K562 (cell line): Measurements from ENCODE around the gene UIMC1. TPM values are rescaled to one million over a fixed set of nuclear protein-coding genes. Genes with fewer than 3 reads are reported as not detected.

Experiments used
- ARHGAP35 ChIP-seq: fragments of 450-650 bp; IDR thresholded peaks from 2 replicates; pipeline ENCODE4 v1.6.1; 2018; ENCODE audit not compliant: partially characterized antibody
- ATF6 ChIP-seq: sonication (generic); formaldehyde crosslinking; IDR thresholded peaks from 2 replicates; pipeline ENCODE4 v1.4.0; 2020; ENCODE audit warnings: mild to moderate bottlenecking, missing genetic modification reagents
- BDP1 ChIP-seq: IDR thresholded peaks from 3 replicates; pipeline ENCODE4 v1.6.1; 2011; ENCODE audit not compliant: insufficient read length, insufficient read depth
- CHCHD3 ChIP-seq: fragments of 250-450 bp; sonication (Bioruptor Pico); IDR thresholded peaks from 2 replicates; pipeline ENCODE4 v2.1.2; 2022; ENCODE audit warnings: mild to moderate bottlenecking
- CHD2 ChIP-seq: IDR thresholded peaks from 2 replicates; pipeline ENCODE4 v1.6.1; 2011; ENCODE audit warnings: low read depth, low read length
- DIDO1 ChIP-seq: fragments of 450-650 bp; IDR thresholded peaks from 2 replicates; pipeline ENCODE4 v1.6.1; 2016; ENCODE audit warnings: low read depth, missing biosample characterization, missing genetic modification characterization
- EHMT2 ChIP-seq: fragments of 450-650 bp; IDR thresholded peaks from 2 replicates; pipeline ENCODE4 v1.6.1; 2018; ENCODE audit warnings: antibody characterized with exemption
- FOS ChIP-seq: IDR thresholded peaks from 3 replicates; pipeline ENCODE4 v1.6.1; 2011; ENCODE audit not compliant: insufficient read length; ENCODE audit errors: extremely low read depth
- HLTF ChIP-seq: fragments of 450-650 bp; IDR thresholded peaks from 2 replicates; pipeline ENCODE4 v1.6.1; 2016
- HMGN3 ChIP-seq: IDR thresholded peaks from 2 replicates; pipeline ENCODE4 v1.6.1; 2011; ENCODE audit warnings: borderline replicate concordance, low read depth, mild to moderate bottlenecking, mixed read lengths, low read length; ENCODE audit not compliant: insufficient read length; ENCODE audit errors: extremely low read depth
- HNRNPL ChIP-seq: fragments of 200-400 bp; formaldehyde crosslinking; IDR thresholded peaks from 2 replicates; pipeline ENCODE4 v1.6.1; 2017; ENCODE audit warnings: low read depth, mild to moderate bottlenecking, low read length
- HNRNPLL ChIP-seq: fragments of 200-400 bp; formaldehyde crosslinking; IDR thresholded peaks from 2 replicates; pipeline ENCODE4 v1.6.1; 2017; ENCODE audit warnings: low read length, low read depth, mild to moderate bottlenecking; ENCODE audit not compliant: poor library complexity, severe bottlenecking
- KDM5B ChIP-seq: fragments of 200-600 bp; sonication (generic); IDR thresholded peaks from 2 replicates; pipeline ENCODE4 v1.6.1; 2012; ENCODE audit warnings: low read depth, mild to moderate bottlenecking, moderate library complexity, low read length, control low read depth, inconsistent platforms; ENCODE audit not compliant: insufficient replicate concordance
- NONO ChIP-seq, 2 experiments: fragments of 200-400 bp in 1 of 2; fragments of 450-650 bp in 1 of 2; formaldehyde crosslinking in 1 of 2; IDR thresholded peaks; 2 replicates each; pipeline ENCODE4 v1.6.1; 2017; ENCODE audit warnings: low read depth in 2 of 2, mild to moderate bottlenecking in 2 of 2, moderate library complexity in 2 of 2, low read length in 1 of 2
- POLR2AphosphoS5 ChIP-seq: IDR thresholded peaks from 2 replicates; pipeline ENCODE4 v1.6.1; 2011; ENCODE audit warnings: mild to moderate bottlenecking, low read depth, low read length, moderate library complexity; ENCODE audit not compliant: control insufficient read depth, insufficient read depth
- RBM22 ChIP-seq: fragments of 200-400 bp; formaldehyde crosslinking; IDR thresholded peaks from 2 replicates; pipeline ENCODE4 v1.6.1; 2018; ENCODE audit warnings: low read length, low read depth; ENCODE audit not compliant: poor library complexity, severe bottlenecking
- SMARCA4 ChIP-seq: fragments of 450-650 bp; IDR thresholded peaks from 2 replicates; pipeline ENCODE4 v1.6.1; 2016
- SP1 ChIP-seq: sonication (generic); formaldehyde crosslinking; IDR thresholded peaks from 2 replicates; pipeline ENCODE4 v1.8.1; 2022; ENCODE audit warnings: mild to moderate bottlenecking, missing genetic modification reagents
- ZBTB7A ChIP-seq: IDR thresholded peaks from 2 replicates; pipeline ENCODE4 v1.6.1; 2011; ENCODE audit warnings: low read depth, mild to moderate bottlenecking, low read length, moderate library complexity, borderline replicate concordance; ENCODE audit not compliant: control insufficient read depth
- ZKSCAN3 ChIP-seq: fragments of 250-450 bp; sonication (Bioruptor Pico); IDR thresholded peaks from 2 replicates; pipeline ENCODE4 v1.4.0; 2020
- ZNF134 ChIP-seq: fragments of 250-450 bp; sonication (Bioruptor Pico); conservative IDR thresholded peaks from 2 replicates; pipeline ENCODE4 v1.4.0; 2020
- ZNF311 ChIP-seq: fragments of 250-450 bp; sonication (Bioruptor Pico); IDR thresholded peaks from 2 replicates; pipeline ENCODE4 v1.4.0; 2020; ENCODE audit warnings: mild to moderate bottlenecking, moderate library complexity
- ZNF449 ChIP-seq: fragments of 250-450 bp; sonication (Bioruptor Pico); IDR thresholded peaks from 2 replicates; pipeline ENCODE4 v1.8.0; 2022; ENCODE audit warnings: moderate library complexity, mild to moderate bottlenecking, inconsistent platforms
- ZNF589 ChIP-seq: fragments of 200-800 bp; sonication (Bioruptor generic); IDR thresholded peaks from 2 replicates; pipeline ENCODE4 v1.6.1; 2016; ENCODE audit warnings: low read depth, missing genetic modification characterization, missing compliant biosample characterization
- polyA plus RNA-seq, 8 experiments: library from polyadenylated mRNA; depleted of rRNA in 4 of 8; stranded (reverse) in 5 of 8; unstranded in 3 of 8; fragments of >200 nt; fragmentation: Nextera tagmentation in 2 of 8; fragmentation: Illumina TruSeq in 1 of 8; extraction: Ambion mirVana in 2 of 8; extraction: Trizol in 1 of 8; gene quantifications; 2 replicates each; pipeline versions ENCODE4 v1.2.1 to v1.2.3, GENCODE V29; 2011 to 2014; ENCODE audit warnings: inconsistent platforms in 1 of 8, missing spikeins in 1 of 8
- total RNA-seq, 7 experiments: library from RNA; depleted of rRNA in 6 of 7; stranded (reverse); fragments of >200 nt in 6 of 7; fragmentation: Illumina TruSeq in 2 of 7; extraction: Trizol in 2 of 7; gene quantifications; 2 replicates each; pipeline versions ENCODE4 v1.2.1 to v1.2.3, GENCODE V29; 2011 to 2021; ENCODE audit warnings: low replicate concordance in 1 of 7

Gene UIMC1
- total and polyA plus RNA-seq, 9 of the 15 experiments (the other 6 are each of a cell fraction or from before 2014, with no cell fraction given), result 14.9 to 51.7 (median 36.8) TPM

- TF ChIP-seq NONO (IDR thresholded peaks at IDR 0.05; ENCODE audit: low read depth in 2 of 2, low read length in 1 of 2), result peak; percentile 12 to 89; a peak in 2 of 4 replicates
- peak; percentile 79 for TF ChIP-seq POLR2AphosphoS5
- 0 out of 2 replicates have a peak, but pooled peaks have one; percentile 55 for TF ChIP-seq HNRNPL
- TF ChIP-seq ATF6 (CRISPR knock-in tag), result peak; percentile 96; the same call in 1 of the 2 replicates
- no peak for TF ChIP-seq SMARCA4
- no peak for TF ChIP-seq BDP1
- TF ChIP-seq HLTF, result no peak; the same call in 1 of the 2 replicates
- 0 out of 2 replicates have a peak, but pooled peaks have one; percentile 41 for TF ChIP-seq DIDO1 (tag)
- TF ChIP-seq HMGN3, result peak; percentile 71
- no peak for TF ChIP-seq FOS
- peak; percentile 32; the same call in 1 of the 2 replicates for TF ChIP-seq ZNF589 (CRISPR knock-in tag)
- TF ChIP-seq CHCHD3 (CRISPR knock-in tag), result no peak
- TF ChIP-seq ZNF449 (CRISPR knock-in tag), result no peak
- TF ChIP-seq CHD2, result peak; percentile 98
- no peak; the same call in 1 of the 2 replicates for TF ChIP-seq EHMT2
- no peak for TF ChIP-seq ZNF134 (CRISPR knock-in tag)
- TF ChIP-seq ARHGAP35, result peak; percentile 95
- TF ChIP-seq SP1 (CRISPR knock-in tag), result peak; percentile 42; the same call in 1 of the 2 replicates
- peak; percentile 76 for TF ChIP-seq KDM5B
- peak; percentile 87; the same call in 1 of the 2 replicates for TF ChIP-seq ZBTB7A
- no peak for TF ChIP-seq ZNF311 (CRISPR knock-in tag)
- peak; percentile 93 for TF ChIP-seq HNRNPLL
- TF ChIP-seq ZKSCAN3, result no peak
- peak; percentile 70 for TF ChIP-seq RBM22
These were observed 16.1 kb upstream of the UIMC1 start, which contains the start of gene ZNF346 (continued) for GRCh38 chr5:177022386-177023302.
